DMS 273 (cell line): Measurements from ENCODE around the gene ANKRD23.
"Not testable (repeated sequence)": the region's sequence is repeated elsewhere in the genome, so short reads cannot be mapped to it uniquely, and the experiment has no call there.

Experiments
- DNase-seq: peaks from one replicate; lab custom pipeline; 2025; ENCODE audit not compliant: unreplicated experiment; lab: John Stamatoyannopoulos, UW

The ANKRD23 gene

GRCh38 chr2:96843538-96844268, at the start of gene ANKRD23:
TSS of gene ANKRD23 (minus strand) at chr2:96844021. CDS start at chr2:96843992, 29 bp downstream.
- DNase-seq, result no peak

- DNase-seq, result no peak
Measured at GRCh38 chr2:96891591-96892333, 47.9 kb upstream of the ANKRD23 start.

- no peak for DNase-seq
Measured at GRCh38 chr2:96890726-96891385, 47.0 kb upstream of the ANKRD23 start.

- no peak for DNase-seq
Measured at GRCh38 chr2:96890252-96890651, 46.4 kb upstream of the ANKRD23 start.

GRCh38 chr2:96889502-96889901, 45.7 kb upstream of the ANKRD23 start:
- DNase-seq, result not testable (repeated sequence)

GRCh38 chr2:96888072-96889011, 44.5 kb upstream of the ANKRD23 start:
- no peak for DNase-seq

GRCh38 chr2:96887493-96888012, 43.7 kb upstream of the ANKRD23 start:
- DNase-seq, result no peak

- no peak for DNase-seq
Measured at GRCh38 chr2:96885432-96886347, 41.9 kb upstream of the ANKRD23 start.

- DNase-seq, result no peak
Measured at GRCh38 chr2:96884299-96885094, 40.7 kb upstream of the ANKRD23 start.

GRCh38 chr2:96883306-96883705, 39.5 kb upstream of the ANKRD23 start:
- no peak for DNase-seq

GRCh38 chr2:96882906-96883305, 39.1 kb upstream of the ANKRD23 start:
- DNase-seq, result no peak

- DNase-seq, result no peak
Measured at GRCh38 chr2:96882230-96882629, 38.4 kb upstream of the ANKRD23 start.

- DNase-seq, result no peak
Measured at GRCh38 chr2:96881349-96882195, 37.8 kb upstream of the ANKRD23 start.

GRCh38 chr2:96880891-96881273, 37.1 kb upstream of the ANKRD23 start:
- no peak for DNase-seq

- no peak for DNase-seq
Measured at GRCh38 chr2:96879545-96880040, 35.8 kb upstream of the ANKRD23 start.

- DNase-seq, result no peak
Measured at GRCh38 chr2:96878796-96879544, 35.1 kb upstream of the ANKRD23 start.

- no peak for DNase-seq
Measured at GRCh38 chr2:96878171-96878570, 34.4 kb upstream of the ANKRD23 start.
